ENCODE data around the gene RTF1. TPM values are rescaled to one million over a fixed set of nuclear protein-coding genes. Genes with fewer than 3 reads are reported as not detected.
"Not testable (repeated sequence)": the region's sequence is repeated elsewhere in the genome, so short reads cannot be mapped to it uniquely, and the experiment has no call there.

The RTF1 gene
- total RNA-seq, 1 experiment from 2014 or later: 18.8 TPM

GRCh38 chr15:41416128-41416741 lies 660 bp upstream of the RTF1 start:
- no peak for TF ChIP-seq CTCF (IDR thresholded peaks at IDR 0.05; ENCODE audit: unreplicated experiment)
- no peaks in the 10 kb centered on the region for H3K27me3 Mint-ChIP-seq (ENCODE audit: unreplicated experiment)
- peaks cover 20% of the 10 kb centered on the region for H3K36me3 Mint-ChIP-seq (ENCODE audit: insufficient read depth, unreplicated experiment)
- TSS peak; percentile 92 for BruUV-seq (replicated peaks)
- intact Hi-C loops (cut with micrococcal nuclease; ENCODE audit: unreplicated experiment): no loop called here
- CTCF ChIA-PET: interaction anchor here (0.7 kb wide), 1 partner anchor 415 kb away, joined by 6 read pairs; no protein-coding TSS in a partner anchor
- peak overlapping the region; percentile 84 for H3K4me3 Mint-ChIP-seq (ENCODE audit: low read depth, unreplicated experiment)
- DNase-seq: no peak
- H3K9me3 Mint-ChIP-seq (ENCODE audit: low read depth, unreplicated experiment): no peaks in the 10 kb centered on the region
- H3K4me1 Mint-ChIP-seq (ENCODE audit: low read depth, unreplicated experiment): no peaks in the 10 kb centered on the region
- peak overlapping the region; percentile 22 for H3K27ac Mint-ChIP-seq (ENCODE audit: unreplicated experiment)

- H3K9me3 Mint-ChIP-seq (ENCODE audit: low read depth, unreplicated experiment): no peaks in the 10 kb centered on the region
- H3K27me3 Mint-ChIP-seq (ENCODE audit: unreplicated experiment): no peaks in the 10 kb centered on the region
- peak overlapping the region; percentile 84 for H3K4me3 Mint-ChIP-seq (ENCODE audit: low read depth, unreplicated experiment)
- CTCF ChIA-PET: no interaction called here
- no TSS peak for BruUV-seq (replicated peaks)
- no peaks in the 10 kb centered on the region for H3K4me1 Mint-ChIP-seq (ENCODE audit: low read depth, unreplicated experiment)
- TF ChIP-seq CTCF (IDR thresholded peaks at IDR 0.05; ENCODE audit: unreplicated experiment): no peak
- no peak for DNase-seq
- peak overlapping the region; percentile 22 for H3K27ac Mint-ChIP-seq (ENCODE audit: unreplicated experiment)
- H3K36me3 Mint-ChIP-seq (ENCODE audit: insufficient read depth, unreplicated experiment): peaks cover 20% of the 10 kb centered on the region
- intact Hi-C loops (cut with micrococcal nuclease; ENCODE audit: unreplicated experiment): no loop called here
Observed at GRCh38 chr15:41417418-41418195, 712 bp downstream of the RTF1 start.

- no TSS peak for BruUV-seq (replicated peaks)
- CTCF ChIA-PET: no interaction called here
- DNase-seq: no peak
Observed at GRCh38 chr15:41423979-41424659, 7.2 kb downstream of the RTF1 start.

GRCh38 chr15:41424809-41425208 lies 7.9 kb downstream of the RTF1 start:
- no TSS peak for BruUV-seq (replicated peaks)
- H3K9me3 Mint-ChIP-seq (ENCODE audit: low read depth, unreplicated experiment): no peaks in the 10 kb centered on the region
- intact Hi-C loops (cut with micrococcal nuclease; ENCODE audit: unreplicated experiment): no loop called here
- no peaks in the 10 kb centered on the region for H3K27me3 Mint-ChIP-seq (ENCODE audit: unreplicated experiment)
- CTCF ChIA-PET: no interaction called here
- no peak for DNase-seq
- peaks cover 8% of the 10 kb centered on the region for H3K4me1 Mint-ChIP-seq (ENCODE audit: low read depth, unreplicated experiment)
- H3K36me3 Mint-ChIP-seq (ENCODE audit: insufficient read depth, unreplicated experiment): no peaks in the 10 kb centered on the region
- no peak overlapping the region for H3K27ac Mint-ChIP-seq (ENCODE audit: unreplicated experiment)
- TF ChIP-seq CTCF (IDR thresholded peaks at IDR 0.05; ENCODE audit: unreplicated experiment): no peak
- no peak overlapping the region for H3K4me3 Mint-ChIP-seq (ENCODE audit: low read depth, unreplicated experiment)

More at GRCh38 chr15:41423979-41424659, 7.2 kb downstream of the RTF1 start:
- intact Hi-C loops (cut with micrococcal nuclease; ENCODE audit: unreplicated experiment): no loop called here
- H3K4me1 Mint-ChIP-seq (ENCODE audit: low read depth, unreplicated experiment): peaks cover 1% of the 10 kb centered on the region
- H3K9me3 Mint-ChIP-seq (ENCODE audit: low read depth, unreplicated experiment): no peaks in the 10 kb centered on the region
- H3K27ac Mint-ChIP-seq (ENCODE audit: unreplicated experiment): no peak overlapping the region
- no peak overlapping the region for H3K4me3 Mint-ChIP-seq (ENCODE audit: low read depth, unreplicated experiment)
- TF ChIP-seq CTCF (IDR thresholded peaks at IDR 0.05; ENCODE audit: unreplicated experiment): no peak
- H3K36me3 Mint-ChIP-seq (ENCODE audit: insufficient read depth, unreplicated experiment): no peaks in the 10 kb centered on the region
- H3K27me3 Mint-ChIP-seq (ENCODE audit: unreplicated experiment): no peaks in the 10 kb centered on the region

GRCh38 chr15:41425907-41426306 lies 9.0 kb downstream of the RTF1 start:
- BruUV-seq (replicated peaks); H3K27ac Mint-ChIP-seq (ENCODE audit: unreplicated experiment); H3K9me3 Mint-ChIP-seq (ENCODE audit: low read depth, unreplicated experiment); CTCF ChIA-PET; DNase-seq; H3K36me3 Mint-ChIP-seq (ENCODE audit: insufficient read depth, unreplicated experiment); intact Hi-C loops (cut with micrococcal nuclease; ENCODE audit: unreplicated experiment); H3K4me3 Mint-ChIP-seq (ENCODE audit: low read depth, unreplicated experiment); H3K27me3 Mint-ChIP-seq (ENCODE audit: unreplicated experiment); H3K4me1 Mint-ChIP-seq (ENCODE audit: low read depth, unreplicated experiment): not testable (repeated sequence)

Measured in Calu3 (cell line).